ENCODE results near the gene TMEM165. TPM values are rescaled to one million over a fixed set of nuclear protein-coding genes. Genes with fewer than 3 reads are reported as not detected.

The TMEM165 gene
- total RNA-seq, 3 donors from 2014 or later (not counting 1 experiment from before 2014, with no cell fraction given): 86.9 to 113 (median 102) TPM

- H3K27ac ChIP-seq (ENCODE audit: low read length): no peak overlapping the region
- no peak for DNase-seq
These were observed 45.0 kb downstream of the TMEM165 start for GRCh38 chr4:55440786-55441185.

GRCh38 chr4:55442541-55442940, 46.8 kb downstream of the TMEM165 start:
- peak overlapping the region in 1 of 2 donors; percentile 8 for H3K27ac Mint-ChIP-seq
- H3K27me3 ChIP-seq (ENCODE audit: control insufficient read depth, insufficient read depth, low read length): no peaks in the 10 kb centered on the region
- H3K36me3 Mint-ChIP-seq: peaks cover 5% of the 10 kb centered on the region
- peaks cover 0 to 13% of the 10 kb centered on the region in 2 donors for H3K4me1 Mint-ChIP-seq
- no peaks in the 10 kb centered on the region for H3K9me3 ChIP-seq (ENCODE audit: control insufficient read depth, insufficient read depth, low read length)
- no peaks in the 10 kb centered on the region for H3K4me1 ChIP-seq (ENCODE audit: control insufficient read depth, insufficient read depth, low read length)
- H3K27ac ChIP-seq (ENCODE audit: low read length): no peak overlapping the region
- no peak for TF ChIP-seq CTCF (IDR thresholded peaks at IDR 0.05)
- WGBS (ENCODE audit: insufficient coverage): 63% methylated on average over 1 of the region's 1 CpG
- intact Hi-C loops (cut with micrococcal nuclease): no loop called here
- ATAC-seq (no peak), DNase-seq (no peak)
- no peak overlapping the region for H3K4me3 Mint-ChIP-seq
- H3K36me3 ChIP-seq (ENCODE audit: control insufficient read depth, insufficient read depth, low read length): peaks cover 36% of the 10 kb centered on the region
- no peaks in the 10 kb centered on the region for H3K27me3 Mint-ChIP-seq (ENCODE audit: low read depth in 2 of 2)
- no peak overlapping the region for H3K4me3 ChIP-seq (ENCODE audit: low read length)
- no peaks in the 10 kb centered on the region for H3K9me3 Mint-ChIP-seq

More at GRCh38 chr4:55440786-55441185, 45.0 kb downstream of the TMEM165 start:
- Mint-ChIP-seq H3K4me3 (no peak overlapping the region), H3K27me3 (ENCODE audit: low read depth in 2 of 2) (no peaks in the 10 kb centered on the region), H3K27ac (no peak overlapping the region), H3K9me3 (no peaks in the 10 kb centered on the region), H3K4me1 (peaks cover under 1 to 13% of the 10 kb centered on the region in 2 donors), H3K36me3 (peaks cover 5% of the 10 kb centered on the region)
- WGBS (ENCODE audit: insufficient coverage): 83% methylated on average over 2 of the region's 2 CpGs
- no peak for TF ChIP-seq CTCF (IDR thresholded peaks at IDR 0.05)
- intact Hi-C loops (cut with micrococcal nuclease): no loop called here
- Histone ChIP-seq H3K4me1 (ENCODE audit: control insufficient read depth, insufficient read depth, low read length) (no peaks in the 10 kb centered on the region), H3K4me3 (ENCODE audit: low read length) (no peak overlapping the region), H3K27me3 (ENCODE audit: control insufficient read depth, insufficient read depth, low read length) (no peaks in the 10 kb centered on the region), H3K9me3 (ENCODE audit: control insufficient read depth, insufficient read depth, low read length) (no peaks in the 10 kb centered on the region), H3K36me3 (ENCODE audit: control insufficient read depth, insufficient read depth, low read length) (peaks cover 42% of the 10 kb centered on the region)
- no peak for ATAC-seq

GRCh38 chr4:55444827-55445226, 49.1 kb downstream of the TMEM165 start:
- no peak overlapping the region for H3K27ac Mint-ChIP-seq
- no peak for ATAC-seq
- H3K4me1 ChIP-seq (ENCODE audit: control insufficient read depth, insufficient read depth, low read length): no peaks in the 10 kb centered on the region
- peaks cover 40% of the 10 kb centered on the region for H3K36me3 ChIP-seq (ENCODE audit: control insufficient read depth, insufficient read depth, low read length)
- H3K4me3 ChIP-seq (ENCODE audit: low read length): no peak overlapping the region
- no peaks in the 10 kb centered on the region for H3K27me3 Mint-ChIP-seq (ENCODE audit: low read depth in 2 of 2)
- intact Hi-C loops (cut with micrococcal nuclease): no loop called here
- no peak overlapping the region for H3K4me3 Mint-ChIP-seq
- H3K9me3 Mint-ChIP-seq: no peaks in the 10 kb centered on the region
- no peak overlapping the region for H3K27ac ChIP-seq (ENCODE audit: low read length)
- H3K9me3 ChIP-seq (ENCODE audit: control insufficient read depth, insufficient read depth, low read length): no peaks in the 10 kb centered on the region
- H3K27me3 ChIP-seq (ENCODE audit: control insufficient read depth, insufficient read depth, low read length): no peaks in the 10 kb centered on the region
- 100% methylated on average over 1 of the region's 2 CpGs for WGBS (ENCODE audit: insufficient coverage)
- DNase-seq: peak in 1 of 2 donors; percentile 28
- H3K36me3 Mint-ChIP-seq: peaks cover 16% of the 10 kb centered on the region
- no peak for TF ChIP-seq CTCF (IDR thresholded peaks at IDR 0.05)
- H3K4me1 Mint-ChIP-seq: peaks cover 0 to 13% of the 10 kb centered on the region in 2 donors

- H3K9me3 ChIP-seq (ENCODE audit: control insufficient read depth, insufficient read depth, low read length): no peaks in the 10 kb centered on the region
- no peak for DNase-seq
- Mint-ChIP-seq H3K27ac (peak overlapping the region in 1 of 2 donors; percentile 31), H3K36me3 (peaks cover 14% of the 10 kb centered on the region), H3K4me3 (no peak overlapping the region), H3K4me1 (peaks cover 0 to 9% of the 10 kb centered on the region in 2 donors), H3K9me3 (no peaks in the 10 kb centered on the region), H3K27me3 (ENCODE audit: low read depth in 2 of 2) (no peaks in the 10 kb centered on the region)
- H3K4me1 ChIP-seq (ENCODE audit: control insufficient read depth, insufficient read depth, low read length): no peaks in the 10 kb centered on the region
- no peak overlapping the region for H3K27ac ChIP-seq (ENCODE audit: low read length)
- 100% methylated on average over 1 of the region's 2 CpGs for WGBS (ENCODE audit: insufficient coverage)
- intact Hi-C loops (cut with micrococcal nuclease): no loop called here
- H3K4me3 ChIP-seq (ENCODE audit: low read length): no peak overlapping the region
- ATAC-seq: no peak
- H3K27me3 ChIP-seq (ENCODE audit: control insufficient read depth, insufficient read depth, low read length): no peaks in the 10 kb centered on the region
- TF ChIP-seq CTCF (IDR thresholded peaks at IDR 0.05): no peak
- peaks cover 37% of the 10 kb centered on the region for H3K36me3 ChIP-seq (ENCODE audit: control insufficient read depth, insufficient read depth, low read length)
These were observed 50.3 kb downstream of the TMEM165 start for GRCh38 chr4:55445921-55446577.

All from natural killer cell (primary cell).